Stomach (tissue), 9 donors: Measurements from ENCODE around the gene MAN2B1. TPM values are rescaled to one million over a fixed set of nuclear protein-coding genes. Genes with fewer than 3 reads are reported as not detected.

Experiments used
- DNase-seq, 2 donors: peaks; one replicate each; pipeline versions ENCODE4 v3.0.0 to v3.0.0-alpha.2; 2013 to 2019
- H3K27ac ChIP-seq, 5 donors: fragments of 200-600 bp in 4 of 5; sonication (generic) in 4 of 5; one replicate each; pipeline ENCODE4 v1.5.1; 2013 to 2019; ENCODE audit warnings: mild to moderate bottlenecking in 1 of 5, moderate library complexity in 1 of 5
- H3K27me3 ChIP-seq, 3 donors: fragments of 200-600 bp; sonication (generic); one replicate each; pipeline ENCODE4 v1.5.1; 2017 to 2019; ENCODE audit warnings: mixed run types in 1 of 3
- H3K36me3 ChIP-seq, 4 donors: fragments of 200-600 bp; sonication (generic); 1 replicate in 3 of 4; 2 replicates in 1 of 4; pipeline ENCODE4 v1.5.1; 2016 to 2019
- H3K4me1 ChIP-seq, 4 donors: fragments of 200-600 bp; sonication (generic); one replicate each; pipeline ENCODE4 v1.5.1; 2016 to 2019
- H3K4me3 ChIP-seq, 4 donors: fragments of 200-600 bp; sonication (generic) in 3 of 4; one replicate each; pipeline ENCODE4 v1.5.1; 2016 to 2019; ENCODE audit warnings: mild to moderate bottlenecking in 1 of 4
- H3K9me3 ChIP-seq, 4 donors: fragments of 200-600 bp; sonication (generic); one replicate each; pipeline ENCODE4 v1.5.1; 2016 to 2019
- EP300 ChIP-seq: sonication (generic); formaldehyde crosslinking; IDR thresholded peaks from one replicate; pipeline ENCODE4 v1.6.1; 2017; ENCODE audit warnings: antibody characterized with exemption
- POLR2A ChIP-seq, 4 donors: fragments of 450-650 bp; IDR thresholded peaks; one replicate each; pipeline ENCODE4 v1.6.1; 2016; ENCODE audit warnings: antibody characterized with exemption in 4 of 4, control low read depth in 2 of 4, mild to moderate bottlenecking in 1 of 4, moderate library complexity in 1 of 4
- POLR2AphosphoS5 ChIP-seq, 3 donors: sonication (generic); formaldehyde crosslinking; IDR thresholded peaks; one replicate each; pipeline ENCODE4 v1.6.1; 2016; ENCODE audit warnings: antibody characterized with exemption in 3 of 3
- WGBS, 5 donors: extraction: QIAGEN DNeasy Blood & Tissue Kit in 3 of 5; methylation state at CpG; one replicate each; pipeline versions ENCODE4 v1.1.5 to v1.1.7; 2013 to 2018; 5-methylcytosine and 5-hydroxymethylcytosine counted together
- intact Hi-C: fragments of 100-400 bp; cut with DNase I; formaldehyde crosslinking; loops from one replicate; pipeline ENCODE4 v1.15.1; 2023; ENCODE audit warnings: low total_unique reads
- polyA plus RNA-seq, 3 donors: library from polyadenylated mRNA; stranded (reverse); fragments of 200-250 nt; gene quantifications; one replicate each; pipeline ENCODE4 v1.2.3, GENCODE V29; 2013
- total RNA-seq, 5 donors: library from RNA; depleted of rRNA; stranded (reverse); fragments of >200 nt; gene quantifications; one replicate each; pipeline versions ENCODE4 v1.1.0 to v1.2.3, GENCODE V29; 2014 to 2016
- TF ChIP-seq, protein P1 (sequence below), 7 experiments: fragments of 450-650 bp in 4 of 7; fragments of 200-600 bp in 3 of 7; sonication (generic) in 3 of 7; IDR thresholded peaks; one replicate each; pipeline ENCODE4 v1.5.1; 2016 to 2019; ENCODE audit warnings: antibody characterized with exemption in 7 of 7, control low read depth in 2 of 7, mild to moderate bottlenecking in 1 of 7
- donor health status: healthy with polysubstance abuse.
- donor health status: Bipolar disorder and iron deficiency.
- donor health status: healthy.

MAN2B1 gene
- total and polyA plus RNA-seq, 8 donors, result 20.6 to 429 (median 84.0) TPM

- Histone ChIP-seq H3K27ac (no peak overlapping the region), H3K9me3 (no peaks in the 10 kb centered on the region), H3K36me3 (peaks cover 0 to 21% (median 13%) of the 10 kb centered on the region in 4 donors), H3K4me3 (no peak overlapping the region), H3K4me1 (peaks cover 0 to 2% (median 2%) of the 10 kb centered on the region in 4 donors), H3K27me3 (no peaks in the 10 kb centered on the region)
- peak in 1 of 2 donors; percentile 2 for DNase-seq
- WGBS, 5 donors, result 78 to 85% (median 82%) methylated on average over 15 to 26 of the region's 26 CpGs
- TF ChIP-seq POLR2A (IDR thresholded peaks at IDR 0.05), result no peak
- no peak for TF ChIP-seq POLR2AphosphoS5 (IDR thresholded peaks at IDR 0.05)
- no peak for TF ChIP-seq EP300
- TF ChIP-seq, protein P1, sequence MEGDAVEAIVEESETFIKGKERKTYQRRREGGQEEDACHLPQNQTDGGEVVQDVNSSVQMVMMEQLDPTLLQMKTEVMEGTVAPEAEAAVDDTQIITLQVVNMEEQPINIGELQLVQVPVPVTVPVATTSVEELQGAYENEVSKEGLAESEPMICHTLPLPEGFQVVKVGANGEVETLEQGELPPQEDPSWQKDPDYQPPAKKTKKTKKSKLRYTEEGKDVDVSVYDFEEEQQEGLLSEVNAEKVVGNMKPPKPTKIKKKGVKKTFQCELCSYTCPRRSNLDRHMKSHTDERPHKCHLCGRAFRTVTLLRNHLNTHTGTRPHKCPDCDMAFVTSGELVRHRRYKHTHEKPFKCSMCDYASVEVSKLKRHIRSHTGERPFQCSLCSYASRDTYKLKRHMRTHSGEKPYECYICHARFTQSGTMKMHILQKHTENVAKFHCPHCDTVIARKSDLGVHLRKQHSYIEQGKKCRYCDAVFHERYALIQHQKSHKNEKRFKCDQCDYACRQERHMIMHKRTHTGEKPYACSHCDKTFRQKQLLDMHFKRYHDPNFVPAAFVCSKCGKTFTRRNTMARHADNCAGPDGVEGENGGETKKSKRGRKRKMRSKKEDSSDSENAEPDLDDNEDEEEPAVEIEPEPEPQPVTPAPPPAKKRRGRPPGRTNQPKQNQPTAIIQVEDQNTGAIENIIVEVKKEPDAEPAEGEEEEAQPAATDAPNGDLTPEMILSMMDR (IDR thresholded peaks at IDR 0.05), result no peak
- intact Hi-C loops, result no loop called here
Measured at GRCh38 chr19:12689581-12690216, 23.2 kb upstream of the MAN2B1 start.

- 90 to 95% (median 93%) methylated on average over 11 to 12 of the region's 12 CpGs for WGBS, 5 donors
- DNase-seq, result no peak
- Histone ChIP-seq H3K36me3 (peaks cover 0 to 21% (median 13%) of the 10 kb centered on the region in 4 donors), H3K27ac (no peak overlapping the region), H3K9me3 (no peaks in the 10 kb centered on the region), H3K4me3 (no peak overlapping the region), H3K27me3 (no peaks in the 10 kb centered on the region), H3K4me1 (no peaks in the 10 kb centered on the region)
- TF ChIP-seq POLR2A (IDR thresholded peaks at IDR 0.05) (no peak), POLR2AphosphoS5 (IDR thresholded peaks at IDR 0.05) (no peak), EP300 (no peak)
- TF ChIP-seq, protein P1 (IDR thresholded peaks at IDR 0.05), result no peak
- intact Hi-C loops, result no loop called here
Measured at GRCh38 chr19:12689012-12689411, 22.5 kb upstream of the MAN2B1 start.

DNA sequence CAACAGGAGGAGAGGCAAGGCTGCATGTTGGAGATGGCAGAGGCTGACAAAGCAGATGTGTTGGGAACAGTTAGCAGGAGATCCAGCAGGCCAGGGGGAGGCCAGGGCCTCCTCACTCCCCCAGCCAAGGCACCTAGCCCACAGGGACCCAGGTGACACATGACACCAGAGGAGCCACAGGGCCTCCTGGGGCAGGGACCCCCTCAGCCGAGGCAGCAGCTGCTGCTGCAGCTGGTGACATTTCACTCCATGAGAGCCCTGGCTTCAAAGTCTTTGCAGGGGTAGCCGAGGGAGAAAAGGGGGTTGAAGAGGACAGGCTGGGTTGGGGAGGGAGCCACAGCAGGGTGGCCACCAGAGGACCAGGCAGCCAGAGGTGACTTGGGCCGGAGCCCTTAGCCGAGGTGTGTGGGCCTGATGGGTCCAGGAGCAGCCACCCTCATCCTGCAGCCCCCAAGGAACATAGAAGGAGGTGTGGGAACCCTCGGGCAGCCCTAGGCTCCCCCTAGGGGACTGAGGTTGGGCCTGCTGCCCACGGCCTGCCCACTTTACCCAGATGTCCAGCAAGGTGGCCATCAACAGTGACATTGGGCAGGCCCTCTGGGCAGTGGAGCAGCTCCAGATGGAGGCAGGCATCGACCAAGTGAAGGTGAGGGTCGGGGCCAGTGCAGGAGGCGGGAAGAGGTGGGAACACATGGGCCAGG lies 21.1 kb upstream of the MAN2B1 start, which contains the start of gene GNG14:
TSS of gene GNG14 (plus strand) at position 503 of the 701 bp plus-strand sequence. CDS start at position 554, 51 bp downstream.
- DNase-seq, result peak in 1 of 2 donors; percentile 2
- no peak for TF ChIP-seq POLR2AphosphoS5 (IDR thresholded peaks at IDR 0.05)
- TF ChIP-seq, protein P1 (IDR thresholded peaks at IDR 0.05), result no peak
- TF ChIP-seq POLR2A (IDR thresholded peaks at IDR 0.05), result no peak
- no peak for TF ChIP-seq EP300
- intact Hi-C loops, result no loop called here
- H3K4me3 ChIP-seq, result no peak within 1 kb of the TSS
- WGBS, 5 donors, result 76 to 96% (median 91%) methylated on average over 4 to 9 of the region's 9 CpGs
- peaks cover 0 to 16% (median 13%) of the 10 kb centered on the region in 4 donors for H3K36me3 ChIP-seq
- no peaks in the 10 kb centered on the region for H3K9me3 ChIP-seq
- H3K27ac ChIP-seq, result no peak within 1 kb of the TSS
- H3K4me1 ChIP-seq, result no peaks in the 10 kb centered on the region
- no peaks in the 10 kb centered on the region for H3K27me3 ChIP-seq

- Histone ChIP-seq H3K27me3 (no peaks in the 10 kb centered on the region), H3K9me3 (no peaks in the 10 kb centered on the region), H3K36me3 (peaks cover 0 to 16% (median 13%) of the 10 kb centered on the region in 4 donors), H3K4me1 (peaks cover 2 to 8% (median 6%) of the 10 kb centered on the region in 4 donors), H3K27ac (no peak overlapping the region), H3K4me3 (no peak overlapping the region)
- no peak for DNase-seq
- intact Hi-C loops, result no loop called here
- TF ChIP-seq POLR2A (IDR thresholded peaks at IDR 0.05) (no peak), POLR2AphosphoS5 (IDR thresholded peaks at IDR 0.05) (no peak), EP300 (no peak)
- TF ChIP-seq, protein P1 (IDR thresholded peaks at IDR 0.05), result no peak
- WGBS, 5 donors, result 81 to 93% (median 89%) methylated on average over 2 to 3 of the region's 3 CpGs
Measured at GRCh38 chr19:12685831-12686230, 19.3 kb upstream of the MAN2B1 start.
